Measurements from ENCODE around the gene JMJD7.

Gene JMJD7

DNA sequence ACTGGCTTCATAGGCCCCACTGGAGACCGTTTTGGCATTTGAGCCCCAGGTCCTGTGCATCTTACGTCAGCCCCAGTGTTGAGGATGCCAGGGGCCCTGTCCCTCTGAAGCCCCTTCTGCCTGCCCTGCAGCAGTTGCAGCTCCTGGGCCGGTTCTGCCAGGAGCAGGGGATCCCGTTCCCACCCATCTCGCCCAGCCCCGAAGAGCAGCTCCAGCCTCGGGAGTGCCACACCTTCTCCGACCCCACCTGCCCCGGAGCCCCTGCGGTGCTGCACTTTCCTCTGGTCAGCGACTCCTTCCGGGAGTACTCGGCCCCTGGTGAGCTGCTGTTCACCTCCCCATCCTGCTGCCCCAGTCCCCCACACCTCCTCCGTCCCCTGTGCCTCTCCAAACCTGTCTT lies 19.3 kb downstream of the JMJD7 start:
- DNase-seq, result no peak

- DNase-seq, result no peak
Measured at GRCh38 chr15:41847981-41848380, 20.1 kb downstream of the JMJD7 start.

- DNase-seq, result peak; percentile 9
Measured at GRCh38 chr15:41848631-41849030, 20.7 kb downstream of the JMJD7 start.

DNA sequence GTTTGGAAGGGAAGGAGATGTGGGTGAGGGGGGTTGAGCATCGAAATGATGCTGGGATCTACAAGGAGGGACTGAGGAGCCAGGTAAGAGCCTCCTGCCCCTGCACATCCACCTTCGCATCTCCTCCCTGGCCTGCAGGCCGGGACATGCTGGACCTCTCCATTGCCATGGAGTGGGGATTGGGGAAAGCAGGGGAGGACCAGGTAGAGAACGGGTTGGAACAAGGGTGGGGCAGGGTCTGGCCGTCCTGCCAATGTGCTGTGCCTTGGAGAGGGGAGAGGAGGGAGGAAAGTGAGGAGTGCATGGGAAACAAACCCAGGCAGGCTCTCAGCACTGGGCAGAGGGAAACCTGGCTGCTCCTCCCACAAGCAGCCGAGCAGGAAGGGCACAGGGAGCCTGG lies 21.3 kb downstream of the JMJD7 start:
- DNase-seq, result no peak

DNA sequence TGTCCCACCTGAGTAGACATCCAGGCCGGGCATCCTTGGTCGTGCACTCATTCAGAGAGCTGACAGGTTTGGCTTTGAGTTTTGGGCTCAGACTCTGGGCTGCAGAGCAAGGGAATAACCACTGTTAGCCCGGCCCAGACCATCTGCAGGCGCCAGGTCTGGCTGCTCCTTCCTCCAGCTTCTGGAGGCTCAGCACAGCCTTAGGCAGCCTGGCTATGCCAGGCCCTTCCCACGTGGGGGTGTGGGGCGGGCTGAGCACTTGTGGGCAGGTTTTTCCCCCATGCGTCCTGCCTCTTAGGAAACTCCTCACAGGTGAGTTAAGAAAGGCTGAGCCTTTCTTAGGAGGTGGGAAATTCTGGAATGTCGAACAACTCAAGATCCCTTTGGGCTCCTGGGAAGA lies 22.0 kb downstream of the JMJD7 start:
- DNase-seq, result no peak

GRCh38 chr15:41850482-41851166 lies 22.7 kb downstream of the JMJD7 start:
- no peak for DNase-seq

- DNase-seq, result no peak
Measured at GRCh38 chr15:41851167-41851523, 23.3 kb downstream of the JMJD7 start.

DNA sequence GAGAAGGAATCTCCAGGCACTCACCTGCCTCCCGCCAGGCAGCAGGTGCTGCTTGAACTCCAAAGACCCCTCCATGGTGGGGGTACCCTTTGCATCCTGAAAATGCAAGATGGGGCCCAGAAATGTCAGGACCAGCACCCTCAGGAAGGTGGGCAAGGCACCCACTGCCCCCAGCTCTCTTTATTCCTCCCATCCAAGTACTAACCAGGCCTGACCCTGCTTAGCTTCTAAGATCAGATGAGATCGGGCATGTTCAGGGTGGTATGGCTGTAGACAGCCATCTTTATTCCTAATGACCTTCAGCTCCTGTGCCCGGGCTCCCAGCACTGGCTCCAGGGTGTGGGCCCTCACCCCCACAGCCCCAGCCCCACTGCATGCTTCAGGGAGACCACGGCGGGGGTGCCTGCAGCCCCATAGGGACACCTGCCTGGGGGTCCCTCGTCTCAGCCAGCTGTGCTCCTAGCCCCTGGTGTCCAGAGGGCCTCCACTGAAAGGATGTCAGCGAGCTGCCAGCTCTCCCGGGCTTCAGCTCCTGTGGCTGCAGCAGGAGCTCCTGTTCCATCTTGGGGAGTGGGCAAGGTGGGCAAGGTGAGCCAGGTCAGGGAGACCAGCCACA lies 24.0 kb downstream of the JMJD7 start:
- DNase-seq, result no peak

DNA sequence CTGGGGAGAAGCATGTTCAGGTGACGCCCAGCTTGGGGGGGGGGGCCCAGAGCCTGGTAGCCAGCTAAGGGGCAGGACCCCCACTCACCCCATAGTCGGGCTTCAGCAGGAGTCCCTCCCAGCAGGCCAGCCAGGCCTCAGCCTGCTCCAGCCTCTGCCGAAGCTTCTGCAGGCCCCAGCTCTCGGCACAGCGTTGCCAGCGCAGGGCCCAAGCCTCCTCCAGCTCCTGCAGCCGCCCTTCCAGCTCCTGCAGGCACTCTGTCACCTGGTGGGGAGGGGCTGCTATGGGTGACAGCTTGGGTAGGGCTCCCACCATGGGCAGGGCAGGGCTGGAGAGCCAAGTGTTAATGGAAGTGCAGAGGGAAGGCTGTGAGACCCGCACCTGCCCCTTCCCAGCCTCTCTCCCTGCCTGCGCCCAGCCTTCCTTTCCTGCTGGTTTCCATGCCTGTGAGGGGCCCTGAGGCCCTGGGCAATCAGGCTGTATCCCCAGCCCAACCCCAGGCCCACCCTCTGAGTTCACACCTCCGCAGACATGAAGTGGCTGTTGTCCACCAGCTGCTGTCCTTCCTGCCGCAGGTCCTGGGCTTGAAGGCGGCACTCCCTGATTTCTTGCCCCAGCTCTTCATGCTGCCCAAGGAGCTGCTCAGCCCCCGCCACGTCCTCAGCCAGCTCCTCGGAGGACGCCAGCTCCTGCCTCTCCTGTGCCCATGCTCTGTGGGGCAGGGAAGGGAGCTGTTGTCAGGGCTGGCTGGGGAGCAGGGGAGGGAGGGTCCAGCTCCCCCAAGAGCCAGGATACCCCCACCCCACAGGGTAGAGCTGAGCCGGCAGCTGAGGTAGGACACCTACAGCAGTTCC lies 25.1 kb downstream of the JMJD7 start:
- DNase-seq, result no peak

- no peak for DNase-seq
Measured at GRCh38 chr15:41853831-41854230, 25.9 kb downstream of the JMJD7 start.

GRCh38 chr15:41854443-41854842 lies 26.6 kb downstream of the JMJD7 start:
- no peak for DNase-seq

DNA sequence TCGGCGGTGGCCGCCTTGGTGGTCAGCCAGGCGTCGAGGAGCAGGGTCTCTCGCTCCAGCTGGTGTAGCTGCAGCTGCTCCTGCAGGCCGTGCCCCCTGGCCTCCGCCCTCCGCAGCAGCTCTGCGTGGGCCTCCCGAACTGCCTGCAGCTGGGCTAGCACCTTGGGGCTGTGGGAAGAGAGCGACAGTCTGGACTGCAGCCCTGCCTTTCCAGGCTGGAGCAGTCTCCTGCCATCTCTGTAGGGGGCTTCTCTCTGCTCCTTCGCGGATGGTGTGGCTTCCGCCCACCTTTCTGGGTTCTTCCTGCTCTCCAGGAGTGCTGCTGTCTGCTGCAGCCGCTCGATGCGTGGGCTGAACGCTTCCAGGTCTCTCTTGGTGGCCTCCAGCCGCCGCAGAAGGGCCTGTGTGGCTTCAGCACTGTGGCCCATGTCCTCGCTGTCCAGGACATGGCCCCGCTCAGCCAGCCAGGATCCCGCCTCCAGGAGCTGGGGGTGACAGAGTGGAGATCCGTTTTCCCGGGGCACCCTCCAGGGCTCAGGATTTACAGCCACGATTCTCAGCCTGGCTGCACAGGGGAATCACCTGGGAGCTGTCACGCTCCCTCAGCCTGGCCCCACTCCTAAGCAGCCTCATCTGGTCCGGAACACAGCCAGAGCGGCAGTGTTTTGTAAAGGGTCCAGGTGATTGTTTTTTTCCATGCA lies 27.5 kb downstream of the JMJD7 start:
- no peak for DNase-seq

DNA sequence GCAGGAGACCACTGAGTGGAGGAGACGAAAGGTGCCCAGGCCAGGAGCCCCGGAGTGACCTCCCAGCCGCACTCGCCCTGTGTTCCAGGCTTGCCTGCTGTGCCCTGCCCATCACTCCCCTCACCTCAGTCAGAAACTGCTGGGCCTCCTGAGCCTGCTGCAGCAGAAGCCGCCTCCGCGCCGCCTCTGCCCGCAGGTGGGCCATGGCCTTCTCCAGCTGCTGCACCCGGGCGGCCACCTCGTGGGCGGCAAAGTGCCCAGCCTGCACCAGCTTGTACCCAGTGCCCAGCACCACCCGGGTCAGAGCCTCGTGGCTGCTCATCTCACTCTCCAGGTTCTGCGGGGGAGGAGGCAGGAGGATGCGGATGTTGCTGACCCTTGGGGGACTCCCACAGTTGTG lies 28.4 kb downstream of the JMJD7 start:
- DNase-seq, result no peak

DNA sequence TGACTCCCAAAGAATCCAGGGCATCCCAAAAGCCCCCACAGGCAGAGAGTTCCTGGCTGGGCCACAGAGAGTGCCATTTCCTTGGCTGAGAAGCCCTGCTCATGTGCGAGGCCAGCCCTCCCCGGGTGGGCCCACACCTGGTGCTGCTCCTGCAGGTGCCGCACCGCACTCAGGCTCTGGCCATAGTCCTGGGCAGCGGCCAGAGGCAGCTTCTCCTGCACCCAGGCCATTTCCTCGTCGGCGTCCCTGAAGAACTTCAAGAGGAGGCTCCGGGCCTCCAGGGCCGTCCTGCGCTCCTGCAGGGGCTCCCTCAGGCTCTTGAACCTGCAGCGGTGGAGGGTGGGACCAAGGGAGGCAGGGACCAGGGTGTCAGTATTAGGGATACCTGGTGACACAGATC lies 28.8 kb downstream of the JMJD7 start:
- DNase-seq, result no peak

DNA sequence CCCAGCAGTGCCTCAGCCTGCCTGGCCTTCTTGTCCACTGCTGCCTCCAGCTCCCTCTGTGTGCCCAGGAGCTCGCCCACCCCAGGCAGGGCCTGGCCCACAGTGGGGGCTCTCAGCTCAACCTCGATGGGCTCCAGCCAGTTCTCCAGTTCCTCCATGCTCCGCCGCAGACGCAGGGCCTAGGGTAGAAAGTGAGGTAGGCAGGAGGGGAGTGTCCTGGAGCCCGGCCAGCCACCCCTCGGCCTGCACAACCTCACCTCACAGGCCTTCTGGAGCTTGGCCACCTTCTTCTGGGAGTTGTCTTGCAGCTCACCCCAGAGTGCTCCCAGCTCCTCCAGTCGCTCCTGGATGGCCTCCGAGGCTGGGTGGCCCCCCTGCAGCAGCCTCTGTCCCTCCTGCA lies 29.4 kb downstream of the JMJD7 start:
- no peak for DNase-seq

GRCh38 chr15:41858756-41859155 lies 30.9 kb downstream of the JMJD7 start:
- no peak for DNase-seq

- DNase-seq, result no peak
Measured at GRCh38 chr15:41860049-41860828, 32.3 kb downstream of the JMJD7 start.

GRCh38 chr15:41861736-41862356 lies 34.0 kb downstream of the JMJD7 start:
- no peak for DNase-seq

GRCh38 chr15:41862515-41863116 lies 34.7 kb downstream of the JMJD7 start:
- no peak for DNase-seq

DNA sequence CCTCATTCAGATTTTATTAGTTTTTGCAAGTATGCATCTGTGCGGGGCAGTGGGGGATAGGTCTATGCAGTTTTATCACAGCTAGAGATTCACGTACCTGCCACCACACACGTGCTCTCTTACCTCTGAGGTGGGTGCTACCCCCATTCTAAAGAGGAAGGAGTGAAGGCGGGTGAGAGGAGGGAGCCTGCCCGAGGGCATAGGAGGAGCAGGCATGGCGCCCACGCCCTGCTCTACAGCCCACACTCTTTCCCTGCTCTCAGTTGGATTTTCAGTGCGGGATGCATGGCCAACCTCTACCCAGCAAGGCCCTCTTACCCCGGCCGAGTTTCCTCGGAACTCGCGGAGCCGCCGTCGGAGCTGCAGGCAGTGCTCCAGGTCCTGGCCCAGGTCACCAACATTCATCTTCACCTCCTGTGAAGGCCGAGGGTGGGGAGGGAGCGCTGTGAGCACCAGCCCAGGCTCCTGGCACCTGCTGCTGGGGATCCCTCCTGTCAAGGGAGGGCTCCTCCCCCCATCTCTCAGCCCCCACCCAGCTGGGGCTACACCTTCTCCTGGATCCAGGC lies 37.7 kb downstream of the JMJD7 start:
- DNase-seq, result no peak

- no peak for DNase-seq
Measured at GRCh38 chr15:41866263-41866703, 38.4 kb downstream of the JMJD7 start.

All from activated CD4-positive, alpha-beta T cell treated with anti-CD3 and anti-CD28 coated beads, Interleukin-10, Interleukin-2, amounts not matched to agents 100 ng/mL and 50 ng/mL, durations not matched to agents 16 hours and 8 hours (primary cell).